K562 (cell line): ENCODE measurements around the gene TMEM203. TPM values are rescaled to one million over a fixed set of nuclear protein-coding genes. Genes with fewer than 3 reads are reported as not detected.

ENCODE experiments used
- HMG20B ChIP-seq: fragments of 250-450 bp; sonication (Bioruptor Pico); IDR thresholded peaks from 2 replicates; pipeline ENCODE4 v1.5.0; 2021; ENCODE audit warnings: mild to moderate bottlenecking
- MAZ ChIP-seq, 2 experiments: fragments of 450-650 bp in 1 of 2; sonication (generic) in 1 of 2; formaldehyde crosslinking; IDR thresholded peaks in 1 of 2; conservative IDR thresholded peaks in 1 of 2; 2 replicates each; pipeline versions ENCODE4 v1.4.0 to v1.5.0; 2020; ENCODE audit warnings: mild to moderate bottlenecking in 1 of 2, missing genetic modification reagents in 1 of 2
- MTA1 ChIP-seq: fragments of 450-650 bp; IDR thresholded peaks from 2 replicates; pipeline ENCODE4 v1.6.1; 2017; ENCODE audit warnings: borderline replicate concordance
- SAFB ChIP-seq: fragments of 200-400 bp; formaldehyde crosslinking; IDR thresholded peaks from 2 replicates; pipeline ENCODE4 v1.6.1; 2017; ENCODE audit warnings: low read depth, low read length, borderline replicate concordance
- SIN3B ChIP-seq: fragments of 450-650 bp; IDR thresholded peaks from 2 replicates; pipeline ENCODE4 v1.6.1; 2017; ENCODE audit warnings: low read depth, mild to moderate bottlenecking, moderate library complexity
- SNRNP70 ChIP-seq: fragments of 200-400 bp; formaldehyde crosslinking; optimal IDR thresholded peaks from 2 replicates; pipeline ENCODE3; 2017; ENCODE audit warnings: low read depth, low read length
- ZNF140 ChIP-seq: fragments of 250-450 bp; sonication (Bioruptor Pico); IDR thresholded peaks from 2 replicates; pipeline ENCODE4 v1.8.0; 2021; ENCODE audit warnings: moderate library complexity, mild to moderate bottlenecking, inconsistent platforms
- ZNF445 ChIP-seq: fragments of 250-450 bp; sonication (Bioruptor Pico); IDR thresholded peaks from 2 replicates; pipeline ENCODE4 v1.4.0; 2020; ENCODE audit warnings: low read depth, mild to moderate bottlenecking, moderate library complexity
- polyA plus RNA-seq, 8 experiments: library from polyadenylated mRNA; depleted of rRNA in 4 of 8; stranded (reverse) in 5 of 8; unstranded in 3 of 8; fragments of >200 nt; fragmentation: Nextera tagmentation in 2 of 8; fragmentation: Illumina TruSeq in 1 of 8; extraction: Ambion mirVana in 2 of 8; extraction: Trizol in 1 of 8; gene quantifications; 2 replicates each; pipeline versions ENCODE4 v1.2.1 to v1.2.3, GENCODE V29; 2011 to 2014; ENCODE audit warnings: inconsistent platforms in 1 of 8, missing spikeins in 1 of 8
- total RNA-seq, 7 experiments: library from RNA; depleted of rRNA in 6 of 7; stranded (reverse); fragments of >200 nt in 6 of 7; fragmentation: Illumina TruSeq in 2 of 7; extraction: Trizol in 2 of 7; gene quantifications; 2 replicates each; pipeline versions ENCODE4 v1.2.1 to v1.2.3, GENCODE V29; 2011 to 2021; ENCODE audit warnings: low replicate concordance in 1 of 7
- TF ChIP-seq, protein P1 (sequence below), 2 experiments: IDR thresholded peaks; 2 replicates each; pipeline ENCODE4 v1.6.1; 2012; ENCODE audit warnings: improper control_type of control experiment in 2 of 2, low read depth in 2 of 2, low read length in 2 of 2, borderline replicate concordance in 1 of 2
- TF ChIP-seq, protein P2 (sequence below): fragments of 450-650 bp; IDR thresholded peaks from 2 replicates; pipeline ENCODE4 v1.6.1; 2016; ENCODE audit warnings: borderline replicate concordance
- TF ChIP-seq, protein P3 (sequence below): conservative IDR thresholded peaks from 2 replicates; pipeline ENCODE4 v1.6.1; 2011; ENCODE audit warnings: low read depth, mild to moderate bottlenecking, low read length; ENCODE audit not compliant: control insufficient read depth
- TF ChIP-seq, protein P4 (sequence below): sonication (generic); formaldehyde crosslinking; IDR thresholded peaks from 2 replicates; pipeline ENCODE4 v1.8.1; 2022; ENCODE audit warnings: missing genetic modification reagents
- TF ChIP-seq, protein P5 (sequence below): fragments of 250-450 bp; sonication (Bioruptor Pico); IDR thresholded peaks from 2 replicates; pipeline ENCODE4 v1.5.1; 2021; ENCODE audit warnings: mild to moderate bottlenecking
- TF ChIP-seq, protein P6 (sequence below): sonication (generic); formaldehyde crosslinking; IDR thresholded peaks from 2 replicates; pipeline ENCODE4 v1.8.1; 2023; ENCODE audit warnings: mild to moderate bottlenecking, missing genetic modification reagents

Gene TMEM203
- total and polyA plus RNA-seq, 9 of the 15 experiments (the other 6 are each of a cell fraction or from before 2014, with no cell fraction given): 8.8 to 59.5 (median 37.6) TPM

DNA sequence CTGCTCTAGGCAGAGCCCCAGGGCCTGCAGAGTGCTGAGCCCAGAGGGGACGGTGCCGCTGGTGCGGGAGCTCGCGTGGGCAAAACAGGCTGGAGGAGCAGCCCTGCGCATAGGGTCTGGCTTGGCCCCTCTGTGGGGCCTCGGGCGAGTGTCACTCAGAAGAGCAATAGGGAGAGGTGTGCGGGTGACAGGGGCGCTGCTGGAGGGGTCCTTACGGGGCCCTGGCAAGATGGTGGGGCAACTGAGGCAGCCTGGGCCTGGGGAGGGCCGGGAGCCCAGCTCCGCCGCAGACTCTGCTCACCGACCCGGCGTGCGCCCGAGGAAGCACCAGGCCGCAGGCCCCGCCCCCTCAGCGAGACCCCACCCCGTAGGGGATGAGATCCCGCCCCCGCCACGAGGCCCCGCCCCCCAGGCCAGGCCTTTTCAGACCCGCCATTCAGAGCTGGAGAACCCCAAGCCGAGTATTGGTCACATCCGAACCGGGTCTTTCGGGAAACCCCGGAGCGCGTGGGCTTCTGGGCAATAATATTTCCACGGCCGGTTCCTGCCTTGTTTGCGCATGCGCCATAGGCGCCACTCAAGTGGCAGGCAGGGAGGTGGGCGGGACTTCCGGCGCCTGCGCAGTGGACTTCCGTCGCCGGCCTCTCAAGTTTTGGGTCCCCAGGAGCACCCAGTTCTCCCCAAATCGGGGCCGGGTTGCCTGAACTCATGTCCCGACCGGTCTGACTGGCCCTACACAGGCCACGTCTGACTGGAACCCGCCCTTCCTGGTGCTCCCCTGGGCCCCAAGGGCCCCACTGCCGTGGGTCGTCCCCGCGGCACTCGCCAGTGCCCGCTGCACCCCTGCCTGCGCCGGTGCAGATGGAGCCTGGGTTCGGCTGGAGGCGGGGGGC lies 17.9 kb upstream of the TMEM203 start (continued):
- TF ChIP-seq, protein P1, sequence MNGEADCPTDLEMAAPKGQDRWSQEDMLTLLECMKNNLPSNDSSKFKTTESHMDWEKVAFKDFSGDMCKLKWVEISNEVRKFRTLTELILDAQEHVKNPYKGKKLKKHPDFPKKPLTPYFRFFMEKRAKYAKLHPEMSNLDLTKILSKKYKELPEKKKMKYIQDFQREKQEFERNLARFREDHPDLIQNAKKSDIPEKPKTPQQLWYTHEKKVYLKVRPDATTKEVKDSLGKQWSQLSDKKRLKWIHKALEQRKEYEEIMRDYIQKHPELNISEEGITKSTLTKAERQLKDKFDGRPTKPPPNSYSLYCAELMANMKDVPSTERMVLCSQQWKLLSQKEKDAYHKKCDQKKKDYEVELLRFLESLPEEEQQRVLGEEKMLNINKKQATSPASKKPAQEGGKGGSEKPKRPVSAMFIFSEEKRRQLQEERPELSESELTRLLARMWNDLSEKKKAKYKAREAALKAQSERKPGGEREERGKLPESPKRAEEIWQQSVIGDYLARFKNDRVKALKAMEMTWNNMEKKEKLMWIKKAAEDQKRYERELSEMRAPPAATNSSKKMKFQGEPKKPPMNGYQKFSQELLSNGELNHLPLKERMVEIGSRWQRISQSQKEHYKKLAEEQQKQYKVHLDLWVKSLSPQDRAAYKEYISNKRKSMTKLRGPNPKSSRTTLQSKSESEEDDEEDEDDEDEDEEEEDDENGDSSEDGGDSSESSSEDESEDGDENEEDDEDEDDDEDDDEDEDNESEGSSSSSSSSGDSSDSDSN (IDR thresholded peaks at IDR 0.05; ENCODE audit: borderline replicate concordance in 1 of 2, low read depth in 2 of 2, low read length in 2 of 2): no peak
- TF ChIP-seq, protein P2, sequence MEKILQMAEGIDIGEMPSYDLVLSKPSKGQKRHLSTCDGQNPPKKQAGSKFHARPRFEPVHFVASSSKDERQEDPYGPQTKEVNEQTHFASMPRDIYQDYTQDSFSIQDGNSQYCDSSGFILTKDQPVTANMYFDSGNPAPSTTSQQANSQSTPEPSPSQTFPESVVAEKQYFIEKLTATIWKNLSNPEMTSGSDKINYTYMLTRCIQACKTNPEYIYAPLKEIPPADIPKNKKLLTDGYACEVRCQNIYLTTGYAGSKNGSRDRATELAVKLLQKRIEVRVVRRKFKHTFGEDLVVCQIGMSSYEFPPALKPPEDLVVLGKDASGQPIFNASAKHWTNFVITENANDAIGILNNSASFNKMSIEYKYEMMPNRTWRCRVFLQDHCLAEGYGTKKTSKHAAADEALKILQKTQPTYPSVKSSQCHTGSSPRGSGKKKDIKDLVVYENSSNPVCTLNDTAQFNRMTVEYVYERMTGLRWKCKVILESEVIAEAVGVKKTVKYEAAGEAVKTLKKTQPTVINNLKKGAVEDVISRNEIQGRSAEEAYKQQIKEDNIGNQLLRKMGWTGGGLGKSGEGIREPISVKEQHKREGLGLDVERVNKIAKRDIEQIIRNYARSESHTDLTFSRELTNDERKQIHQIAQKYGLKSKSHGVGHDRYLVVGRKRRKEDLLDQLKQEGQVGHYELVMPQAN: no peak
- TF ChIP-seq MAZ (CRISPR knock-in tag; conservative IDR thresholded peaks at IDR 0.05 in 1 of 2, IDR thresholded peaks at IDR 0.05 in 1 of 2): peak; percentile 16 to 50; a peak in 3 of 4 replicates
- TF ChIP-seq, protein P3, sequence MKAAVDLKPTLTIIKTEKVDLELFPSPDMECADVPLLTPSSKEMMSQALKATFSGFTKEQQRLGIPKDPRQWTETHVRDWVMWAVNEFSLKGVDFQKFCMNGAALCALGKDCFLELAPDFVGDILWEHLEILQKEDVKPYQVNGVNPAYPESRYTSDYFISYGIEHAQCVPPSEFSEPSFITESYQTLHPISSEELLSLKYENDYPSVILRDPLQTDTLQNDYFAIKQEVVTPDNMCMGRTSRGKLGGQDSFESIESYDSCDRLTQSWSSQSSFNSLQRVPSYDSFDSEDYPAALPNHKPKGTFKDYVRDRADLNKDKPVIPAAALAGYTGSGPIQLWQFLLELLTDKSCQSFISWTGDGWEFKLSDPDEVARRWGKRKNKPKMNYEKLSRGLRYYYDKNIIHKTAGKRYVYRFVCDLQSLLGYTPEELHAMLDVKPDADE: no peak
- TF ChIP-seq SIN3B: peak; percentile 81
- no peak; the same call in 1 of the 2 replicates for TF ChIP-seq MTA1
- no peak for TF ChIP-seq ZNF140 (CRISPR knock-in tag)
- TF ChIP-seq, protein P4, sequence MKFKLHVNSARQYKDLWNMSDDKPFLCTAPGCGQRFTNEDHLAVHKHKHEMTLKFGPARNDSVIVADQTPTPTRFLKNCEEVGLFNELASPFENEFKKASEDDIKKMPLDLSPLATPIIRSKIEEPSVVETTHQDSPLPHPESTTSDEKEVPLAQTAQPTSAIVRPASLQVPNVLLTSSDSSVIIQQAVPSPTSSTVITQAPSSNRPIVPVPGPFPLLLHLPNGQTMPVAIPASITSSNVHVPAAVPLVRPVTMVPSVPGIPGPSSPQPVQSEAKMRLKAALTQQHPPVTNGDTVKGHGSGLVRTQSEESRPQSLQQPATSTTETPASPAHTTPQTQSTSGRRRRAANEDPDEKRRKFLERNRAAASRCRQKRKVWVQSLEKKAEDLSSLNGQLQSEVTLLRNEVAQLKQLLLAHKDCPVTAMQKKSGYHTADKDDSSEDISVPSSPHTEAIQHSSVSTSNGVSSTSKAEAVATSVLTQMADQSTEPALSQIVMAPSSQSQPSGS (CRISPR knock-in tag): no peak
- TF ChIP-seq ZNF445: no peak
- TF ChIP-seq SNRNP70: no peak
- TF ChIP-seq, protein P5, sequence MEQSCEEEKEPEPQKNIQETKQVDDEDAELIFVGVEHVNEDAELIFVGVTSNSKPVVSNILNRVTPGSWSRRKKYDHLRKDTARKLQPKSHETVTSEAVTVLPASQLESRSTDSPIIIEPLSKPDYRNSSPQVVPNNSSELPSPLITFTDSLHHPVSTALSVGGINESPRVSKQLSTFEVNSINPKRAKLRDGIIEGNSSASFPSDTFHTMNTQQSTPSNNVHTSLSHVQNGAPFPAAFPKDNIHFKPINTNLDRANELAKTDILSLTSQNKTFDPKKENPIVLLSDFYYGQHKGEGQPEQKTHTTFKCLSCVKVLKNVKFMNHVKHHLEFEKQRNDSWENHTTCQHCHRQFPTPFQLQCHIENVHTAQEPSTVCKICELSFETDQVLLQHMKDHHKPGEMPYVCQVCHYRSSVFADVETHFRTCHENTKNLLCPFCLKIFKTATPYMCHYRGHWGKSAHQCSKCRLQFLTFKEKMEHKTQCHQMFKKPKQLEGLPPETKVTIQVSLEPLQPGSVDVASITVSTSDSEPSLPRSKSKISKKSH (CRISPR knock-in tag): no peak
- peak; percentile 38; the same call in 1 of the 2 replicates for TF ChIP-seq SAFB
- TF ChIP-seq HMG20B (CRISPR knock-in tag): no peak
- TF ChIP-seq, protein P6, sequence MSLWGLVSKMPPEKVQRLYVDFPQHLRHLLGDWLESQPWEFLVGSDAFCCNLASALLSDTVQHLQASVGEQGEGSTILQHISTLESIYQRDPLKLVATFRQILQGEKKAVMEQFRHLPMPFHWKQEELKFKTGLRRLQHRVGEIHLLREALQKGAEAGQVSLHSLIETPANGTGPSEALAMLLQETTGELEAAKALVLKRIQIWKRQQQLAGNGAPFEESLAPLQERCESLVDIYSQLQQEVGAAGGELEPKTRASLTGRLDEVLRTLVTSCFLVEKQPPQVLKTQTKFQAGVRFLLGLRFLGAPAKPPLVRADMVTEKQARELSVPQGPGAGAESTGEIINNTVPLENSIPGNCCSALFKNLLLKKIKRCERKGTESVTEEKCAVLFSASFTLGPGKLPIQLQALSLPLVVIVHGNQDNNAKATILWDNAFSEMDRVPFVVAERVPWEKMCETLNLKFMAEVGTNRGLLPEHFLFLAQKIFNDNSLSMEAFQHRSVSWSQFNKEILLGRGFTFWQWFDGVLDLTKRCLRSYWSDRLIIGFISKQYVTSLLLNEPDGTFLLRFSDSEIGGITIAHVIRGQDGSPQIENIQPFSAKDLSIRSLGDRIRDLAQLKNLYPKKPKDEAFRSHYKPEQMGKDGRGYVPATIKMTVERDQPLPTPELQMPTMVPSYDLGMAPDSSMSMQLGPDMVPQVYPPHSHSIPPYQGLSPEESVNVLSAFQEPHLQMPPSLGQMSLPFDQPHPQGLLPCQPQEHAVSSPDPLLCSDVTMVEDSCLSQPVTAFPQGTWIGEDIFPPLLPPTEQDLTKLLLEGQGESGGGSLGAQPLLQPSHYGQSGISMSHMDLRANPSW (CRISPR knock-in tag): no peak
